Gastroesophageal sphincter (tissue), 3 donors: Measurements from ENCODE around the gene SAMD4A.

Source experiments
- CTCF ChIP-seq, 4 experiments: fragments of 200-600 bp in 2 of 4; fragments of 450-650 bp in 2 of 4; sonication (generic) in 1 of 4; IDR thresholded peaks; one replicate each; pipeline ENCODE4 v1.5.1; 2017 to 2019; ENCODE audit warnings: antibody characterized with exemption in 4 of 4, mild to moderate bottlenecking in 2 of 4, moderate library complexity in 2 of 4
- POLR2A ChIP-seq, 2 donors: fragments of 450-650 bp; IDR thresholded peaks; one replicate each; pipeline ENCODE4 v1.6.1; 2017; ENCODE audit warnings: antibody characterized with exemption in 2 of 2, mild to moderate bottlenecking in 2 of 2, moderate library complexity in 1 of 2
- POLR2AphosphoS5 ChIP-seq: sonication (generic); formaldehyde crosslinking; IDR thresholded peaks from one replicate; pipeline ENCODE4 v1.6.1; 2017; ENCODE audit warnings: antibody characterized with exemption

- TF ChIP-seq CTCF (IDR thresholded peaks at IDR 0.05) (no peak), POLR2AphosphoS5 (no peak), POLR2A (IDR thresholded peaks at IDR 0.05) (no peak)
Measured at GRCh38 chr14:54537651-54538050, 29.3 kb upstream of the SAMD4A start.
